WTC11 (cell line): Measurements from ENCODE around the gene LIMA1. TPM values are rescaled to one million over a fixed set of nuclear protein-coding genes. Genes with fewer than 3 reads are reported as not detected.

Experiments
- ARID4B ChIP-seq: sonication (generic); formaldehyde crosslinking; IDR thresholded peaks from 2 replicates; pipeline ENCODE4 v1.8.0; 2023; ENCODE audit warnings: missing genetic modification reagents, mild to moderate bottlenecking, borderline replicate concordance
- ATF6 ChIP-seq: sonication (generic); formaldehyde crosslinking; IDR thresholded peaks from 2 replicates; pipeline ENCODE4 v1.8.1; 2023; ENCODE audit warnings: mild to moderate bottlenecking, missing genetic modification reagents
- CBFB ChIP-seq: sonication (generic); formaldehyde crosslinking; IDR thresholded peaks from 2 replicates; pipeline ENCODE4 v1.8.1; 2022; ENCODE audit warnings: mild to moderate bottlenecking, low read depth, missing genetic modification reagents
- FOXP1 ChIP-seq: sonication (generic); formaldehyde crosslinking; IDR thresholded peaks from 2 replicates; pipeline ENCODE4 v1.8.0; 2022; ENCODE audit warnings: missing genetic modification reagents, mild to moderate bottlenecking, moderate library complexity, borderline replicate concordance
- GRHL2 ChIP-seq: fragments of 250-450 bp; sonication (Bioruptor Pico); IDR thresholded peaks from 2 replicates; pipeline ENCODE4 v1.8.0; 2022; ENCODE audit warnings: mild to moderate bottlenecking, moderate library complexity; ENCODE audit not compliant: insufficient replicate concordance, severe bottlenecking
- IRF2 ChIP-seq: sonication (generic); formaldehyde crosslinking; IDR thresholded peaks from 2 replicates; pipeline ENCODE4 v1.8.0; 2022; ENCODE audit warnings: low read depth, missing genetic modification reagents, borderline replicate concordance
- MAX ChIP-seq: sonication (generic); formaldehyde crosslinking; IDR thresholded peaks from 2 replicates; pipeline ENCODE4 v1.8.0; 2022; ENCODE audit warnings: mild to moderate bottlenecking, missing genetic modification reagents
- MXD4 ChIP-seq: fragments of 250-450 bp; sonication (Bioruptor Pico); IDR thresholded peaks from 2 replicates; pipeline ENCODE4 v1.8.0; 2021; ENCODE audit warnings: mild to moderate bottlenecking, moderate library complexity, borderline replicate concordance
- NFYB ChIP-seq: sonication (generic); formaldehyde crosslinking; conservative IDR thresholded peaks from 2 replicates; pipeline ENCODE4 v1.8.0; 2022; ENCODE audit warnings: low read depth, missing genetic modification reagents
- NR1H2 ChIP-seq: sonication (generic); formaldehyde crosslinking; IDR thresholded peaks from 2 replicates; pipeline ENCODE4 v1.9.0; 2021; ENCODE audit warnings: mild to moderate bottlenecking, moderate library complexity, missing genetic modification reagents
- NR2C2 ChIP-seq: sonication (generic); formaldehyde crosslinking; IDR thresholded peaks from 2 replicates; pipeline ENCODE4 v1.8.0; 2022; ENCODE audit warnings: mild to moderate bottlenecking, missing genetic modification reagents
- NR3C1 ChIP-seq: sonication (generic); formaldehyde crosslinking; conservative IDR thresholded peaks from 2 replicates; pipeline ENCODE4 v1.8.1; 2023; ENCODE audit warnings: low read depth, mild to moderate bottlenecking, missing genetic modification reagents
- PRRX2 ChIP-seq: fragments of 250-450 bp; sonication (Bioruptor Pico); IDR thresholded peaks from 2 replicates; pipeline ENCODE4 v1.8.0; 2021; ENCODE audit warnings: mild to moderate bottlenecking
- SOX15 ChIP-seq: fragments of 250-450 bp; sonication (Bioruptor Pico); IDR thresholded peaks from 2 replicates; pipeline ENCODE4 v1.9.0; 2021; ENCODE audit warnings: mild to moderate bottlenecking
- SP1 ChIP-seq: sonication (generic); formaldehyde crosslinking; conservative IDR thresholded peaks from 2 replicates; pipeline ENCODE4 v1.8.1; 2022; ENCODE audit warnings: missing genetic modification reagents
- TCF7 ChIP-seq: sonication (generic); formaldehyde crosslinking; IDR thresholded peaks from 2 replicates; pipeline ENCODE4 v1.8.0; 2022; ENCODE audit warnings: mild to moderate bottlenecking, low read depth, missing genetic modification reagents, moderate library complexity
- TEAD4 ChIP-seq: sonication (generic); formaldehyde crosslinking; IDR thresholded peaks from 2 replicates; pipeline ENCODE4 v1.8.0; 2022; ENCODE audit warnings: mild to moderate bottlenecking, missing genetic modification reagents
- USF1 ChIP-seq: sonication (generic); formaldehyde crosslinking; IDR thresholded peaks from 2 replicates; pipeline ENCODE4 v1.8.0; 2022; ENCODE audit warnings: mild to moderate bottlenecking, missing genetic modification reagents
- USF2 ChIP-seq: sonication (generic); formaldehyde crosslinking; IDR thresholded peaks from 2 replicates; pipeline ENCODE4 v1.8.1; 2023; ENCODE audit warnings: mild to moderate bottlenecking, missing genetic modification reagents, moderate library complexity
- ZNF121 ChIP-seq: sonication (generic); formaldehyde crosslinking; IDR thresholded peaks from 2 replicates; pipeline ENCODE4 v1.8.0; 2023; ENCODE audit warnings: missing genetic modification reagents
- ZNF219 ChIP-seq: sonication (generic); formaldehyde crosslinking; IDR thresholded peaks from 2 replicates; pipeline ENCODE4 v1.8.0; 2023; ENCODE audit warnings: missing genetic modification reagents, mild to moderate bottlenecking, borderline replicate concordance
- ZNF423 ChIP-seq: fragments of 250-450 bp; sonication (Bioruptor Pico); IDR thresholded peaks from 2 replicates; pipeline ENCODE4 v2.1.2; 2022; ENCODE audit warnings: mild to moderate bottlenecking, moderate library complexity
- ZNF425 ChIP-seq: fragments of 250-450 bp; sonication (Bioruptor Pico); conservative IDR thresholded peaks from 2 replicates; pipeline ENCODE4 v1.9.0; 2021; ENCODE audit warnings: mild to moderate bottlenecking
- ZNF532 ChIP-seq: fragments of 250-450 bp; sonication (Bioruptor Pico); IDR thresholded peaks from 2 replicates; pipeline ENCODE4 v1.9.0; 2021; ENCODE audit warnings: mild to moderate bottlenecking, borderline replicate concordance
- total RNA-seq: library from RNA; stranded (reverse); gene quantifications from 3 replicates; pipeline ENCODE4 v1.2.3, GENCODE V29; 2021

The LIMA1 gene
- total RNA-seq, 1 experiment from 2014 or later = 41.2 TPM

- no peak for TF ChIP-seq NFYB (CRISPR knock-in tag)
- no peak for TF ChIP-seq CBFB (CRISPR knock-in tag)
- no peak for TF ChIP-seq GRHL2 (CRISPR knock-in tag)
- TF ChIP-seq ZNF425 (CRISPR knock-in tag) = no peak
- no peak for TF ChIP-seq ZNF532 (CRISPR knock-in tag)
- no peak for TF ChIP-seq NR2C2 (CRISPR knock-in tag)
- no peak for TF ChIP-seq MXD4 (CRISPR knock-in tag)
- no peak; the same call in 1 of the 2 replicates for TF ChIP-seq MAX
- no peak for TF ChIP-seq NR1H2 (CRISPR knock-in tag)
- no peak for TF ChIP-seq NR3C1 (CRISPR knock-in tag)
- TF ChIP-seq ZNF121 (CRISPR knock-in tag) = no peak
- TF ChIP-seq ARID4B (CRISPR knock-in tag) = peak; percentile 81; the same call in 1 of the 2 replicates
- TF ChIP-seq USF2 (CRISPR knock-in tag) = no peak
- TF ChIP-seq SOX15 (CRISPR knock-in tag) = no peak
- TF ChIP-seq TEAD4 (CRISPR knock-in tag) = no peak
- no peak for TF ChIP-seq TCF7 (CRISPR knock-in tag)
- 0 out of 2 replicates have a peak, but pooled peaks have one; percentile 20 for TF ChIP-seq FOXP1 (CRISPR knock-in tag)
- no peak for TF ChIP-seq PRRX2 (CRISPR knock-in tag)
- TF ChIP-seq IRF2 = no peak
- no peak for TF ChIP-seq ZNF219 (CRISPR knock-in tag)
- TF ChIP-seq ZNF423 = no peak
- TF ChIP-seq USF1 (CRISPR knock-in tag) = peak; percentile 64; the same call in 1 of the 2 replicates
- TF ChIP-seq ATF6 = no peak
- peak; percentile 74; the same call in 1 of the 2 replicates for TF ChIP-seq SP1 (CRISPR knock-in tag)
Measured at GRCh38 chr12:50167049-50167828, 116.1 kb downstream of the LIMA1 start, which contains the start of gene CERS5 (continued).
